ENCODE data around the gene ZNF132.

DNA sequence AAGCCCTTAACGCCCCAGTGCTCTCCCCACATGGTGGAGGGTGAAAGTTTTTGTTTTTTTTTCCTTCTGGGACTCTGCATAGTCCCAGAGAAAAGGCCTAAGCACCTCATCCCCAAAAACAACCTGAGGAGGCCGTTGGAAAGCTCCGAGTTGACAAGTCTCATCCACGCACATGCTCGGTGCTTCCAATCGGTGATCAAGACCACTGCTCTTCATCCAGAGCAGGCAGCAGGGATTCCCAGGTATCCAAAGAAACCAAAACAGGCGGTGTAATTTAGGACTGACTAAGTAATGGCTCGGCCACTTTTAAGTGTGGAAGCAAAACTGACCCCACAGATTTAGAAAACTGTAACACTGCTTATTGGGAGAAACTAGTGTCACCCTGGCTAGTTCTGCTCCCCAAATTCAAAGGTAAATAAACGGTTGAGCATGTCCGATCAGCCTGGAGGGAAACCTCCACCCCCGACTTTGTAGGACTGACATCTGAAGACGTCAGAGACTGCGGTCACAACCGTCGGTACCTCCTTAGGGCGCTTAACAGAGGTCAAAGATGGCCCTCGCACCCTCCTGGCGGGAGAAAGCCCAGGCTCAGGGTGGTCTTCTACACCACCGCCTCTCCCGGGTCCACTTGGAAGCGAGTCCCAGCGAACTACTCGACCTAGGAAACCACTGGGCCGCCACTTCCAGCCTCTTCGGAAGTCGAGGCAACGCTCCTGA, 35.2 kb upstream of the ZNF132 start:
- TF ChIP-seq, protein P1, sequence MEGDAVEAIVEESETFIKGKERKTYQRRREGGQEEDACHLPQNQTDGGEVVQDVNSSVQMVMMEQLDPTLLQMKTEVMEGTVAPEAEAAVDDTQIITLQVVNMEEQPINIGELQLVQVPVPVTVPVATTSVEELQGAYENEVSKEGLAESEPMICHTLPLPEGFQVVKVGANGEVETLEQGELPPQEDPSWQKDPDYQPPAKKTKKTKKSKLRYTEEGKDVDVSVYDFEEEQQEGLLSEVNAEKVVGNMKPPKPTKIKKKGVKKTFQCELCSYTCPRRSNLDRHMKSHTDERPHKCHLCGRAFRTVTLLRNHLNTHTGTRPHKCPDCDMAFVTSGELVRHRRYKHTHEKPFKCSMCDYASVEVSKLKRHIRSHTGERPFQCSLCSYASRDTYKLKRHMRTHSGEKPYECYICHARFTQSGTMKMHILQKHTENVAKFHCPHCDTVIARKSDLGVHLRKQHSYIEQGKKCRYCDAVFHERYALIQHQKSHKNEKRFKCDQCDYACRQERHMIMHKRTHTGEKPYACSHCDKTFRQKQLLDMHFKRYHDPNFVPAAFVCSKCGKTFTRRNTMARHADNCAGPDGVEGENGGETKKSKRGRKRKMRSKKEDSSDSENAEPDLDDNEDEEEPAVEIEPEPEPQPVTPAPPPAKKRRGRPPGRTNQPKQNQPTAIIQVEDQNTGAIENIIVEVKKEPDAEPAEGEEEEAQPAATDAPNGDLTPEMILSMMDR (IDR thresholded peaks at IDR 0.05) = no peak
- TF ChIP-seq POLR2AphosphoS5 (IDR thresholded peaks at IDR 0.05) = no peak

Measured in esophagus muscularis mucosa (tissue), 3 donors.